SIG-M5 treated with dmso at 0.1 percent for 504 hours (cell line): ENCODE data around the gene OR5M3.
A peak's percentile ranks its signal among the peaks of the same experiment; 100 is the strongest.

Source experiments
- DNase-seq: peaks from one replicate; lab custom pipeline; 2025; ENCODE audit not compliant: unreplicated experiment; lab: John Stamatoyannopoulos, UW

OR5M3 gene

DNA sequence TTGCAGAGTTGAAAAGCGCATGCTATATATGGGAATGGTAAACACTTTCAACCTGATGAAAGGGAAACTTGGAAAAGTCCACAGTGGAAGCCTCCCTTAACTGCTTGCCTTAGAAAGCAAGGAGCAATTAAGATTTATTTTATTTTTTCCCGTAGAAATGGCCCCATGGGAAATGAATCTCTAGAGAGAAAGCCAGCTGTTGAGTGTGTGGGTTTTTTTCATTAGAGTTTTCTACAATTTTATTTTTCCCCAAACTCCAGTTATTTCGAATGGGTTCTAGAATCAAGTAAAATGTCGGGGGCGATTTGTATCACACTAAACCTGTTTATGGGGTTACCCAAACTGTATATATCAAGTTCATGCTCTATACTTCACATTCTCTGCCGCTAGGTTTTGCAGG lies at the start of gene OR5M3:
OR5M3 (minus strand) TSS at position 101 of the 400 bp plus-strand sequence. CDS start 2,855 bp downstream, outside the sequence.
- DNase-seq = no peak

GRCh38 chr11:56522008-56522407 lies 48.9 kb upstream of the OR5M3 start:
- peak; percentile 0 for DNase-seq

- DNase-seq = no peak
These were observed 40.1 kb upstream of the OR5M3 start for GRCh38 chr11:56513280-56513679.

DNA sequence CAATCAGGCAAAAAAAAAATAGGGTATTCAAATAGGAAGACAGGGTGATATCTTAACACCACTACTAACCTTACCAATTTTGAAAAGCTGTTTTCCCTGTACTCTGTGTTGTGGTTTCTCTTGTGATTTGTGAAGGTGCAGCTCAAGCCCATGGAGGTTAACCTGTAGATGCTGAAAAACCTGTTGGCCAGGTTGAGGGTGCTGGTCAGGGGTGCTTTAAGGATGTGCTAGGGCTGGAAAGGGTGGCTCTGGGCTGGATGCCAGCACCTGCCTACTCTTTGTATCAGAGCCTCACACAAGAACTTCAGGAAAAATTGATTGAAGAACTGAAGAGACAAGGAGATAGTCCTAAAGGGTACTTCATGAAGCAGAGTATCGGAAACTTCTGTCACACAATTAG lies 36.3 kb upstream of the OR5M3 start:
- no peak for DNase-seq

DNA sequence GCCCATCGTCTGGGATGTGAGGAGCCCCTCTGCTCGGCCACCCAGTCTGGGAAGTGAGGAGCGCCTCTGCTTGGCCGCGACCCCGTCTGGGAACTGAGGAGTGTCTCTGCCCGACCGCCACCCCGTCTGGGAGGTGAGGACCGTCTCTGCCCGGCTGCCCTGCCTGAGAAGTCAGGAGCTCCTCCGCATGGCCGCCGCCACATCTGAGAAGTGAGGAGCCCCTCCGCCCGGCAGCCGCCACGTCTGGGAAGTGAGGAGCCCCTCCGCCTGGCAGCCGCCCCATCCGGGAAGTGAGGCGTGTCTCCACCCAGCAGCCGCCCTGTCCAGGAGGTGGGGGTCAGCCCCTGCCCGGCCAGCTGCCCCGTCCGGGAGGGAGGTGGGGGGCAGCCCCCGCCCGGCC lies 23.9 kb upstream of the OR5M3 start:
- no peak for DNase-seq

- no peak for DNase-seq
These were observed 22.0 kb upstream of the OR5M3 start for GRCh38 chr11:56495117-56495516.

DNA sequence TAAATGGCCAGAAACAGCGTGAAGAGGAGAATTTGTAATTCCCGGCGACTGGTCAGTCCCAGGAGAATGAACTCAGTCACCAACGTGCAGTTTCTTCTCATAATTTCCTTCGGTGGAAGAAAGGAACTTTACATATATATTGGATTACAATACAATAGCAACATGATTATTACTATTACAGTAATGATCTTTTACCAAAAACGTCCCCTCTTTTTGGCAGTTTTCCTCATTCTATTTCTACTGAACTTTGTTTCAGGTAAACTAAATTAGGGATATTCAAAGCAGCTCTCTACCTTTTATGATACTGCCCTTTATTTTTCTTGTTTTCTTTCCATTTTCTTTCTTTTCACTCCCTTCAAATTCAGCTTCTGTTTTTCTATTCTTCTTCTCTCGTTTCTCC lies 18.1 kb upstream of the OR5M3 start, which contains the start of gene OR5M8:
OR5M8 (minus strand) TSS at position 101 of the 400 bp plus-strand sequence; CDS start at position 101, 0 bp downstream.
- no peak for DNase-seq

DNA sequence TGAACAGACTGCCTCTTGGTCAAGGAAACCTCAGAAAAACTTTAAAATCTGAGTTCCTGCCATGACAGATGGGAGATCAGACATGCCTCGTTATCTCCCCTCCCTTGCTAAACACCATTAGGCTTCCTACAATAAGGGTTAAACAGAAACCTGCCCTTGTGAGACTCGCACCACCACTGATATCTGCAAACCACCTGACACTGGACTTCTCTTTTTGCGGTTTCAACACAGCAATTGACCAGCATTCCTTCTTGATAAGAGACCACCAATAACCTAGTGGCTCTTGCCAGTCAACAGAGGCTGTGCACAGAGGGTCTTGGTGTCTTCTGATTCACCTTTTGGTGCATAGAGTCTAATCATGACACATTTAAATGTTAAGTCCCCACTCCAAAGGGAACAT lies 13.6 kb upstream of the OR5M3 start:
- no peak for DNase-seq

GRCh38 chr11:56474729-56475235 lies 1.6 kb upstream of the OR5M3 start:
- no peak for DNase-seq

- no peak for DNase-seq
These were observed 16.1 kb downstream of the OR5M3 start for GRCh38 chr11:56457076-56457475.

GRCh38 chr11:56453521-56453920 lies 19.6 kb downstream of the OR5M3 start:
- no peak for DNase-seq
